Measurements from ENCODE around the gene RHOBTB3. TPM values are rescaled to one million over a fixed set of nuclear protein-coding genes. Genes with fewer than 3 reads are reported as not detected.

Gene RHOBTB3
- total RNA-seq, 1 experiment from 2014 or later = 84.3 TPM

GRCh38 chr5:95738834-95739233, 7.7 kb downstream of the RHOBTB3 start:
- no peak overlapping the region for H3K27ac ChIP-seq (ENCODE audit: low read depth, low read length)
- no peaks in the 10 kb centered on the region for H3K9me3 ChIP-seq (ENCODE audit: control insufficient read depth in 1 of 2, insufficient read depth in 1 of 2, low read depth in 1 of 2, low read length in 2 of 2)
- H3K9ac ChIP-seq (ENCODE audit: low read length) = no peak overlapping the region
- H3K4me2 ChIP-seq (ENCODE audit: low read length) = no peak overlapping the region
- H3K4me3 ChIP-seq (replicated peaks in 1 of 2; ENCODE audit: low read depth in 1 of 2, low read length in 2 of 2) = no peak overlapping the region
- BruUV-seq (replicated peaks) = no TSS peak
- RAD21 ChIA-PET (ENCODE audit: low non-redundant PET in 1 of 2, low total read pairs in 2 of 2, uncharacterized antibody in 2 of 2, unreplicated experiment in 2 of 2) = no interaction called here
- H3K4me1 ChIP-seq (ENCODE audit: control insufficient read depth in 1 of 2, insufficient read depth in 2 of 2, low read length in 2 of 2) = peaks cover 5 to 17% of the 10 kb centered on the region in 2 experiments; a peak in 3 of 4 replicates
- no peaks in the 10 kb centered on the region for H3K27me3 ChIP-seq (ENCODE audit: insufficient read depth, low read length)
- CTCF ChIA-PET = no interaction called here
- H3K36me3 ChIP-seq (ENCODE audit: control insufficient read depth in 1 of 2, insufficient read depth in 2 of 2, low read length in 2 of 2) = peaks cover 0 to 9% of the 10 kb centered on the region in 2 experiments; a peak in 2 of 4 replicates
- no peaks in the 10 kb centered on the region for H3K9me2 ChIP-seq (ENCODE audit: insufficient read depth)
- TF ChIP-seq RAD21 (IDR thresholded peaks at IDR 0.05; ENCODE audit: low read depth) (no peak), POLR2AphosphoS5 (IDR thresholded peaks at IDR 0.05; ENCODE audit: low read depth, low read length) (no peak), TCF7L2 (IDR thresholded peaks at IDR 0.05; ENCODE audit: borderline replicate concordance, extremely low read depth, insufficient read depth, insufficient read length) (no peak), SP1 (IDR thresholded peaks at IDR 0.05; ENCODE audit: low read depth) (no peak), CBX3 (IDR thresholded peaks at IDR 0.05; ENCODE audit: low read depth) (no peak), EZH2 (IDR thresholded peaks at IDR 0.05) (no peak), ZNF274 (IDR thresholded peaks at IDR 0.05; ENCODE audit: low read depth, low read length) (no peak), ZFX (IDR thresholded peaks at IDR 0.05) (no peak), CEBPB (IDR thresholded peaks at IDR 0.05; ENCODE audit: low read depth) (no peak), YY1 (IDR thresholded peaks at IDR 0.05; ENCODE audit: extremely low read depth, insufficient replicate concordance, low read depth, low read length) (no peak), REST (IDR thresholded peaks at IDR 0.05; ENCODE audit: low read depth) (no peak), ATF3 (IDR thresholded peaks at IDR 0.05) (no peak), JUND (IDR thresholded peaks at IDR 0.05) (no peak), SIN3A (IDR thresholded peaks at IDR 0.05; ENCODE audit: low read depth) (no peak), EZH2phosphoT487 (IDR thresholded peaks at IDR 0.05; ENCODE audit: borderline replicate concordance) (no peak), FOSL1 (IDR thresholded peaks at IDR 0.05; ENCODE audit: low read depth) (no peak), MAX (IDR thresholded peaks at IDR 0.05) (no peak)
- H3K79me2 ChIP-seq (ENCODE audit: insufficient read depth, low read length) = peaks cover 21% of the 10 kb centered on the region; the same call in 1 of the 2 replicates
- H4K20me1 ChIP-seq (ENCODE audit: insufficient read depth) = no peaks in the 10 kb centered on the region
- intact Hi-C loops (cut with micrococcal nuclease) = loop anchor here (10.0 kb wide), 1 partner anchor 1066 kb away; the partner anchor contains the start of gene ERAP1
- POLR2A ChIA-PET = no interaction called here
- DNase-seq (ENCODE audit: low read depth, low spot score) = no peak
- no peak for ATAC-seq
- no peak overlapping the region for H2AFZ ChIP-seq (ENCODE audit: low read depth, low read length, poor library complexity, severe bottlenecking)
